ENCODE measurements around the gene GALT. TPM values are rescaled to one million over a fixed set of nuclear protein-coding genes. Genes with fewer than 3 reads are reported as not detected.
A peak's percentile ranks its signal among the peaks of the same experiment; 100 is the strongest.

GALT gene
- total and polyA plus RNA-seq, 2 of the 4 experiments (the other 2 are of a cell fraction) = 15.8 to 34.6 TPM

DNA sequence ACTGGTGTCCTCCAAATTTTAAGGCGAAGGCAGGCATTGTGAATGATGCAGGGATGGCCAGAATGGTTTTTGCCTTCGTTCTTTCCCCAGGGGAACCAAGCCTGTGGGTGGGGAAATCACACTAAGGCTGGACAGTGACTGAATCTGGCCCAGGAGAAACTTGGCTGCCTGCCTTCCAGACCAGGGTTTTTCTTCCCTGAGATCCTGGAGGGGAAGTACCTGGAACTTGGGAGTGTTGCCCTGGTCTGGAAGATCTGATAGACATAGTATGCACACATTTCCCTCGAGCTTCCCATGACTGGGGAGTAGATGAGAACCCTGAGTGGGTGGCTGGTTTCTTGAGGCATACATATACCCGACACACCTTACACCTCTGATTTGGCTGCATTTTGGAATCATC is 4.8 kb downstream of the GALT start:
- H3K4ac ChIP-seq (ENCODE audit: low read depth, low read length) = peak overlapping the region; percentile 90
- DNase-seq (peak; percentile 54), ATAC-seq (ENCODE audit: low read depth) (no peak)
- TF ChIP-seq POLR2A (IDR thresholded peaks at IDR 0.05; ENCODE audit: low read depth, low read length) (no peak), RCOR1 (IDR thresholded peaks at IDR 0.05; ENCODE audit: insufficient replicate concordance, low read length) (no peak), CEBPB (IDR thresholded peaks at IDR 0.05; ENCODE audit: low read depth, low read length) (no peak), CHD1 (IDR thresholded peaks at IDR 0.05; ENCODE audit: low read depth, low read length) (no peak), RAD21 (IDR thresholded peaks at IDR 0.05; ENCODE audit: low read length) (no peak), BHLHE40 (IDR thresholded peaks at IDR 0.05; ENCODE audit: low read depth, low read length) (no peak), NFE2L2 (IDR thresholded peaks at IDR 0.05; ENCODE audit: low read depth, low read length) (no peak), MAZ (IDR thresholded peaks at IDR 0.05; ENCODE audit: borderline replicate concordance, low read depth, low read length) (no peak), MAFK (IDR thresholded peaks at IDR 0.05; ENCODE audit: low read depth, low read length) (no peak)
- TF ChIP-seq, protein P1, sequence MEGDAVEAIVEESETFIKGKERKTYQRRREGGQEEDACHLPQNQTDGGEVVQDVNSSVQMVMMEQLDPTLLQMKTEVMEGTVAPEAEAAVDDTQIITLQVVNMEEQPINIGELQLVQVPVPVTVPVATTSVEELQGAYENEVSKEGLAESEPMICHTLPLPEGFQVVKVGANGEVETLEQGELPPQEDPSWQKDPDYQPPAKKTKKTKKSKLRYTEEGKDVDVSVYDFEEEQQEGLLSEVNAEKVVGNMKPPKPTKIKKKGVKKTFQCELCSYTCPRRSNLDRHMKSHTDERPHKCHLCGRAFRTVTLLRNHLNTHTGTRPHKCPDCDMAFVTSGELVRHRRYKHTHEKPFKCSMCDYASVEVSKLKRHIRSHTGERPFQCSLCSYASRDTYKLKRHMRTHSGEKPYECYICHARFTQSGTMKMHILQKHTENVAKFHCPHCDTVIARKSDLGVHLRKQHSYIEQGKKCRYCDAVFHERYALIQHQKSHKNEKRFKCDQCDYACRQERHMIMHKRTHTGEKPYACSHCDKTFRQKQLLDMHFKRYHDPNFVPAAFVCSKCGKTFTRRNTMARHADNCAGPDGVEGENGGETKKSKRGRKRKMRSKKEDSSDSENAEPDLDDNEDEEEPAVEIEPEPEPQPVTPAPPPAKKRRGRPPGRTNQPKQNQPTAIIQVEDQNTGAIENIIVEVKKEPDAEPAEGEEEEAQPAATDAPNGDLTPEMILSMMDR (conservative IDR thresholded peaks at IDR 0.05; ENCODE audit: low read depth, low read length) = no peak
- TF ChIP-seq, protein P2, sequence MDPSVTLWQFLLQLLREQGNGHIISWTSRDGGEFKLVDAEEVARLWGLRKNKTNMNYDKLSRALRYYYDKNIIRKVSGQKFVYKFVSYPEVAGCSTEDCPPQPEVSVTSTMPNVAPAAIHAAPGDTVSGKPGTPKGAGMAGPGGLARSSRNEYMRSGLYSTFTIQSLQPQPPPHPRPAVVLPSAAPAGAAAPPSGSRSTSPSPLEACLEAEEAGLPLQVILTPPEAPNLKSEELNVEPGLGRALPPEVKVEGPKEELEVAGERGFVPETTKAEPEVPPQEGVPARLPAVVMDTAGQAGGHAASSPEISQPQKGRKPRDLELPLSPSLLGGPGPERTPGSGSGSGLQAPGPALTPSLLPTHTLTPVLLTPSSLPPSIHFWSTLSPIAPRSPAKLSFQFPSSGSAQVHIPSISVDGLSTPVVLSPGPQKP (IDR thresholded peaks at IDR 0.05; ENCODE audit: borderline replicate concordance, low read depth, low read length) = no peak
- in situ Hi-C loops (cut with MboI; ENCODE audit: low sequenced_read_pairs) = no loop called here
- peak overlapping the region; percentile 99 for H3K4me2 ChIP-seq (ENCODE audit: low read depth, low read length)
- H3K23ac ChIP-seq (ENCODE audit: low read depth, low read length) = peak overlapping the region; percentile 41
- no peak overlapping the region; the same call in 1 of the 2 replicates for H3K18ac ChIP-seq (ENCODE audit: low read depth, low read length)
- H3K4me3 ChIP-seq (ENCODE audit: insufficient read depth, low read depth, low read length) = peak overlapping the region; percentile 75
- peak overlapping the region; percentile 81 for H2AK9ac ChIP-seq (replicated peaks; ENCODE audit: low read depth, low read length, poor library complexity)
- H2BK15ac ChIP-seq (ENCODE audit: low read depth, low read length) = no peak overlapping the region; the same call in 2 of the 3 replicates
- no peaks in the 10 kb centered on the region for H4K20me1 ChIP-seq (ENCODE audit: insufficient read depth, low read length)
- intact Hi-C loops (cut with micrococcal nuclease) = no loop called here
- peak overlapping the region; percentile 45 for H2AK5ac ChIP-seq (ENCODE audit: low read depth, low read length)
- H3K9ac ChIP-seq (ENCODE audit: low read depth, low read length) = peak overlapping the region; percentile 99
- H3K27me3 ChIP-seq (ENCODE audit: control insufficient read depth, insufficient read depth, low read length) = no peaks in the 10 kb centered on the region
- H3K36me3 ChIP-seq (ENCODE audit: control insufficient read depth, insufficient read depth, low read length) = peaks cover 16% of the 10 kb centered on the region
- H4K8ac ChIP-seq (ENCODE audit: low read depth in 2 of 2, low read length in 2 of 2) = peak overlapping the region; percentile 81 to 94
- H3K4me1 ChIP-seq (ENCODE audit: control insufficient read depth, insufficient read depth, low read length) = peaks cover 42% of the 10 kb centered on the region
- H3K9me1 ChIP-seq (ENCODE audit: insufficient read depth, low read length) = peaks cover 32% of the 10 kb centered on the region
- ChIA-PET CTCF (no interaction called here), POLR2A (ENCODE audit: unreplicated experiment) (no interaction called here)
- peak overlapping the region; percentile 35 for H2AFZ ChIP-seq (replicated peaks; ENCODE audit: low read length, poor library complexity)
- no peak overlapping the region for H2BK20ac ChIP-seq (ENCODE audit: low read depth, low read length)
- H4K5ac ChIP-seq (ENCODE audit: low read depth, low read length) = peak overlapping the region; percentile 99
- no TSS peak for BruUV-seq (replicated peaks)
- no peaks in the 10 kb centered on the region for H3K9me3 ChIP-seq (ENCODE audit: control insufficient read depth, insufficient read depth, low read length)
- peak overlapping the region; percentile 89; the same call in 1 of the 2 replicates for H3K56ac ChIP-seq (ENCODE audit: extremely low read depth, insufficient read depth, low read length)
- no peak overlapping the region for H2BK5ac ChIP-seq (ENCODE audit: low read depth, low read length, poor library complexity, severe bottlenecking)
- dilution Hi-C loops (cut with HindIII; ENCODE audit: low sequenced_read_pairs, unreplicated experiment) = no loop called here
- peaks cover 15 to 53% of the 10 kb centered on the region in 2 experiments for H3K79me1 ChIP-seq (ENCODE audit: low read depth in 1 of 2, low read length in 2 of 2)
- H4K91ac ChIP-seq (ENCODE audit: insufficient read depth, low read depth, low read length) = peak overlapping the region; percentile 84; the same call in 1 of the 2 replicates
- peak overlapping the region; percentile 38 for H3K14ac ChIP-seq (replicated peaks; ENCODE audit: low read depth, low read length)
- H2BK120ac ChIP-seq (ENCODE audit: low read depth, low read length) = no peak overlapping the region
- H3K27ac ChIP-seq (ENCODE audit: insufficient read depth, low read length) = peak overlapping the region; percentile 88
- 70% methylated on average over 2 of the region's 4 CpGs; no CpG with 5 or more reads in 1 of the 2 experiments for WGBS, 2 experiments (ENCODE audit: extremely low coverage in 2 of 2, insufficient read length in 1 of 2)
